CD4-positive, alpha-beta T cell treated with Interleukin-2 at 100 ng/mL for 4 hours (primary cell): ENCODE measurements around the gene CTNNBL1.

ENCODE experiments used
- DNase-seq: peaks from one replicate; pipeline ENCODE4 v3.0.0-alpha.2; 2020; ENCODE audit warnings: low spot score

The CTNNBL1 gene

GRCh38 chr20:37880726-37881591 is 187.1 kb downstream of the CTNNBL1 start:
- no peak for DNase-seq

- DNase-seq = no peak
These were observed 187.9 kb downstream of the CTNNBL1 start for GRCh38 chr20:37881601-37882343.

- no peak for DNase-seq
These were observed 189.3 kb downstream of the CTNNBL1 start for GRCh38 chr20:37882961-37883712.

GRCh38 chr20:37885042-37885441 is 191.2 kb downstream of the CTNNBL1 start:
- no peak for DNase-seq

- DNase-seq = no peak
These were observed 192.0 kb downstream of the CTNNBL1 start for GRCh38 chr20:37885593-37886503.

GRCh38 chr20:37886851-37887297 is 193.0 kb downstream of the CTNNBL1 start:
- DNase-seq = no peak

- no peak for DNase-seq
These were observed 194.8 kb downstream of the CTNNBL1 start for GRCh38 chr20:37888641-37889040.

- no peak for DNase-seq
These were observed 196.3 kb downstream of the CTNNBL1 start for GRCh38 chr20:37890108-37890507.

GRCh38 chr20:37890643-37891042 is 196.8 kb downstream of the CTNNBL1 start:
- DNase-seq = no peak

- DNase-seq = no peak
These were observed 198.2 kb downstream of the CTNNBL1 start for GRCh38 chr20:37892001-37892400.

GRCh38 chr20:37893566-37894241 is 199.9 kb downstream of the CTNNBL1 start:
- no peak for DNase-seq

- no peak for DNase-seq
These were observed 200.6 kb downstream of the CTNNBL1 start for GRCh38 chr20:37894454-37894853.

GRCh38 chr20:37895166-37895565 is 201.3 kb downstream of the CTNNBL1 start:
- no peak for DNase-seq

GRCh38 chr20:37896932-37897548 is 203.2 kb downstream of the CTNNBL1 start:
- no peak for DNase-seq

GRCh38 chr20:37898233-37899104 is 204.6 kb downstream of the CTNNBL1 start:
- no peak for DNase-seq

- DNase-seq = no peak
These were observed 205.5 kb downstream of the CTNNBL1 start for GRCh38 chr20:37899105-37900045.

GRCh38 chr20:37901240-37901639 is 207.4 kb downstream of the CTNNBL1 start:
- DNase-seq = no peak
